AG04450 (cell line): ENCODE measurements around the gene NME4. TPM values are rescaled to one million over a fixed set of nuclear protein-coding genes. Genes with fewer than 3 reads are reported as not detected.
A peak's percentile ranks its signal among the peaks of the same experiment; 100 is the strongest.

ENCODE experiments used
- CTCF ChIA-PET: fragments of 300-600, 350-600 bp; formaldehyde crosslinking; extraction: SDS; loops from one replicate; lab custom pipeline; 2022; ENCODE audit warnings: antibody characterized with exemption, inconsistent platforms; lab: Charles Lee
- POLR2A ChIA-PET: fragments of 350-600 bp; formaldehyde crosslinking; extraction: SDS; loops from one replicate; lab custom pipeline; 2021; ENCODE audit warnings: antibody characterized with exemption, inconsistent platforms; lab: Yijun Ruan, JAX
- DNase-seq: peaks from one replicate; pipeline ENCODE4 v3.0.0-alpha.2; 2011; ENCODE audit warnings: low read depth, low spot score
- H3K27ac ChIP-seq: one replicate; pipeline ENCODE4 v1.5.1; 2012; ENCODE audit warnings: low read depth, low read length, control low read depth
- H3K27me3 ChIP-seq: one replicate; pipeline ENCODE4 v1.6.0; 2012; ENCODE audit warnings: low read length; ENCODE audit not compliant: control insufficient read depth, insufficient read depth
- H3K4me3 ChIP-seq: 2 replicates; pipeline ENCODE4 v1.5.1; 2011; ENCODE audit warnings: mild to moderate bottlenecking, low read depth, low read length, control low read depth
- H3K9me3 ChIP-seq: 2 replicates; pipeline ENCODE4 v1.5.1; 2012; ENCODE audit warnings: low read length; ENCODE audit not compliant: control insufficient read depth, insufficient read depth
- CTCF ChIP-seq: IDR thresholded peaks from 2 replicates; pipeline ENCODE4 v1.5.1; 2011; ENCODE audit warnings: low read depth, low read length, control low read depth, inconsistent platforms
- polyA plus RNA-seq: library from polyadenylated mRNA; depleted of rRNA; stranded (reverse); fragments of >200 nt; gene quantifications from 2 replicates; pipeline ENCODE4 v1.2.3, GENCODE V29; 2011

NME4 gene
- polyA plus RNA-seq, 1 experiment, result 156 TPM

- TF ChIP-seq CTCF, result peak; percentile 70
- H3K27ac ChIP-seq, result no peak overlapping the region
- no peaks in the 10 kb centered on the region for H3K27me3 ChIP-seq
- peak; percentile 45 for DNase-seq
- H3K4me3 ChIP-seq, result no peak overlapping the region
- POLR2A ChIA-PET, result no interaction called here
- CTCF ChIA-PET, result interaction anchor here (0.7 kb wide), 1 partner anchor 104 kb away, joined by 3 read pairs; no protein-coding TSS in a partner anchor
- H3K9me3 ChIP-seq, result peaks cover 7% of the 10 kb centered on the region
Measured at GRCh38 chr16:391885-392335, 5.1 kb upstream of the NME4 start.

- POLR2A ChIA-PET, result no interaction called here
- H3K4me3 ChIP-seq, result no peak overlapping the region
- CTCF ChIA-PET, result no interaction called here
- no peaks in the 10 kb centered on the region for H3K27me3 ChIP-seq
- TF ChIP-seq CTCF, result no peak
- H3K9me3 ChIP-seq, result peaks cover 7% of the 10 kb centered on the region
- H3K27ac ChIP-seq, result no peak overlapping the region
- no peak for DNase-seq
Measured at GRCh38 chr16:392450-393030, 4.5 kb upstream of the NME4 start.

- ChIA-PET POLR2A (no interaction called here), CTCF (no interaction called here)
- DNase-seq, result no peak
- Histone ChIP-seq H3K4me3 (peak overlapping the region; percentile 64), H3K27me3 (no peaks in the 10 kb centered on the region), H3K27ac (no peak overlapping the region), H3K9me3 (peaks cover 7% of the 10 kb centered on the region)
- TF ChIP-seq CTCF, result no peak
Measured at GRCh38 chr16:396199-396598, 800 bp upstream of the NME4 start.

- POLR2A ChIA-PET, result no interaction called here
- Histone ChIP-seq H3K9me3 (peaks cover 7% of the 10 kb centered on the region), H3K27ac (no peak overlapping the region), H3K27me3 (no peaks in the 10 kb centered on the region), H3K4me3 (peak overlapping the region; percentile 64)
- CTCF ChIA-PET, result no interaction called here
- no peak for DNase-seq
- TF ChIP-seq CTCF, result no peak
Measured at GRCh38 chr16:396605-397004, 394 bp upstream of the NME4 start.

- H3K27ac ChIP-seq, result peak overlapping the region; percentile 47
- TF ChIP-seq CTCF, result peak; percentile 42
- peak overlapping the region; percentile 21; the same call in 1 of the 2 replicates for H3K4me3 ChIP-seq
- no peaks in the 10 kb centered on the region for H3K27me3 ChIP-seq
- ChIA-PET CTCF (no interaction called here), POLR2A (interaction anchor here (0.6 to 0.7 kb wide), 2 partner anchors 11 to 76 kb away, joined by 3 to 4 read pairs; no protein-coding TSS in a partner anchor)
- no peaks in the 10 kb centered on the region; the same call in 1 of the 2 replicates for H3K9me3 ChIP-seq
- no peak for DNase-seq
Measured at GRCh38 chr16:397736-398332, 835 bp downstream of the NME4 start.
